ENCODE measurements around the gene MT1F.

Gene MT1F

DNA sequence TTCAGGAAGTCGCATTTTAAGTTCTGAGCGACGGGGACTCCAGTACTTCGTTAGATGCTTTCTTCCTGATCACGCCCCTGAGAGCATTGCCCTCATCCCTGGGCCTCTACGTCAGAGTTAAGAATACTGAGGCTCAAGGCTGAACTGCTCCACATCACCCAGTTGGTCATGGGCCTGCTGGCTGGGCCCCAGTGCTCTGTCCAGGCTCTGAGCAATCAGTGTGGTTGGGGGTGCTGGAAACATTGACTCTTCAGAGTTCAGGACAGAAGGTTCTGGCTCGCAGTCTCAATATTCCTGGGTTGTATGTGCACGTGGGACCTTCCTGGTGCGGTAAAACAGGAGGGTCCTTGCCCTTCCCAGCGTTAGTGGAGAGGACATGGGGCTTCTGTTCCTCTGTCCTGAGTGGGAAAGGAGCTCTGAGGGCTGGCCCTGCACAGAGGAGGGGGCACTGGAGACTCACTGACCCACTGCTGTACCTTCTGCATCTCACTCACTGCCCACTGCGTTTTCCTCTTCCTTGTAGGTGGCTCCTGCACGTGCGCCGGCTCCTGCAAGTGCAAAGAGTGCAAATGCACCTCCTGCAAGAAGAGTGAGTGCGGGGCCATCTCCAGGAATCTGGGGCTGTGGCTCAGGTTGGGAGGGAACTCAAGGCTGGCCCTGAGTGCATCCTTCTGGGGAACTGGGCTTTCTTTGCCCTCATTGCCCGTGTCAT lies 31.7 kb upstream of the MT1F start:
- no peak for DNase-seq (ENCODE audit: low spot score)

DNA sequence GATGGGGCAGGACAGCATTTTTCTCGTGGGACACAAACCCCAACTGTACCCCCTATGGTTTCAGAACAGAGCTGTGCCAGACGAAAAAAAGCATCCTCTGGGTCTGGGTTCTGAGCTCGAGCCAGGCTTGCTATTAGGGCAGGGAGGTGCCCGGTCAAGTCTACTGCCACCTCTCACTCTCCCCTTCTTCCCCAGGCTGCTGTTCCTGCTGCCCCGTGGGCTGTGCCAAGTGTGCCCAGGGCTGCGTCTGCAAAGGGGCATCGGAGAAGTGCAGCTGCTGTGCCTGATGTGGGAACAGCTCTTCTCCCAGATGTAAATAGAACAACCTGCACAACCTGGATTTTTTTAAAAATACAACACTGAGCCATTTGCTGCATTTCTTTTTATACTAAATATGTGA lies 31.1 kb upstream of the MT1F start:
- DNase-seq (ENCODE audit: low spot score): no peak

DNA sequence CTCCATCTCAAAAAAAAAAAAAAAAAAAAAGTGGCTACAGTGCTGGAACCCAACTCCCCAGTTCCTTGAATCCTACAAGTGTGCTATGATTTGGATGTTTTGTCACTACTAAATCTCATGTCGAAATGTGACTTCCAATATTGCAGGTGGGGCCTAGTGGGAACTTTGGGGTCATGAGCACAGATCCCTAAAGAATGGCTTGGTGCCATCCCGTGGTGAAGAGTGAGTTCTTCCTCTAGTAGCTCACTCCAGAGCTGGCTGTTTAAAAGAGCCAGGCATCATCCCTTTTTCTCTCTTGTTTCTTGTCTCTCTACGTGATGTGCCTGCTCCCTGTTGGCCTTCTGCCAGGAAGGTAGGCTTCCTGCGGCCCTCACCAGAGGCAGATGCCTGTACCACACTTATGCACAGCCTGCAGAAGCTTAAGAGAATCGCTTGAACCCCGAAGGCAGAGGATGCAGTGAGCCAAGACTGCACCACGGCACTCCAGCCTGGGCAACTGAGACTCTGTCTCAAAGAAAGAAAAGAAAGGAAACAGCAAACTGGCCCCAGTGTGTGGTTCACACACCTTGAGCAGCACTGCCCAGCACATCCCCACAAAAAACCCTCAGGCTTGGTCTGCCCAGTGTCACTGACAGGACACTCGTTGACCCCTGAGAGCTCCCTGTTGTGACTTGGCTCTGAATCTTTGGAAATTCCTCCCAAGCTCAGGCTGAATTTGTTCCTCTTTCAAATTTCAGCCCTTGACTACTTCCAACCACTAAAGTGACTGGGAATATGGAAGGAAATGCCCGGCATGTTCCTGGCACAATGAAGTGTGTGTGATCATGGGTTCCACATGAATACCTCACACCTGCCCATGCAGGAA lies 29.0 kb upstream of the MT1F start:
- DNase-seq (ENCODE audit: low spot score): no peak

DNA sequence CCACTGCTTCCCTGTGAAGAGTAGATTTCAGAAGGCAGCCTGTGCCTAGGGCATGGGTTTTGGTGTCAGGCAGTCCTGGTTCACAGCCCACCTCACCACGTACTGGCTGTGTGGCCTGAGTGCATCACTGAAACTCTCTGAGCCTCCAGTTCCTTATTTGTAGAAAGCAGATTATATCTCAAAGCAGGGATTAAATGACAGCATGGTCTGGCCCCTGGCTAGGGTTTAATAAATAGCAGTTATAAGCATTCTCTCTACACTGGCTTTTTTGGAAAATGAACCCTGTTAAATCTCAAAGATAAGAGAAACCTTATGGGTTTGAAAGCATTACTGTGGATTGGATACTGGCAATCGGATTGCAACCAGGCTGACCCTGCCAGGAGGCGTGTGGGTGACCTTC lies 28.2 kb upstream of the MT1F start:
- no peak for DNase-seq (ENCODE audit: low spot score)

DNA sequence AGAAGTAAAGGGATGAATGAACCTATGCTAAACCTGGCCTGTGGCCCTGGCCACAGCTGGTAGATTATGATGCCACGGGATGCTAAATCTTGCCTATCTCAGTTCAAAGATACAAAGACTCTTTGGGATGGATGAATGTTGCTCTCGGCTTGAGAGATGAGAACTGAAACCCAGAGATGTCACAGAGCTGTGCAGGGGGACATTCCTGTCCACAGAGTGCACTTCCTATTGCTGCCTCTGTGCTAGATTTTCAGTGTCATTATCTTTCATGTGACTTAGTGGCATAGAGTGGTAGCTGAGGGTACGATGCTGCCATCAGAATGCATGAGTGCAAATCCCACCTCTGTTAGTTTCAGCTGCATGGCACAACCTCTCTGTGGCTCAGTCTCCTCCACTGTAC lies 27.6 kb upstream of the MT1F start:
- peak; percentile 48 for DNase-seq (ENCODE audit: low spot score)

DNA sequence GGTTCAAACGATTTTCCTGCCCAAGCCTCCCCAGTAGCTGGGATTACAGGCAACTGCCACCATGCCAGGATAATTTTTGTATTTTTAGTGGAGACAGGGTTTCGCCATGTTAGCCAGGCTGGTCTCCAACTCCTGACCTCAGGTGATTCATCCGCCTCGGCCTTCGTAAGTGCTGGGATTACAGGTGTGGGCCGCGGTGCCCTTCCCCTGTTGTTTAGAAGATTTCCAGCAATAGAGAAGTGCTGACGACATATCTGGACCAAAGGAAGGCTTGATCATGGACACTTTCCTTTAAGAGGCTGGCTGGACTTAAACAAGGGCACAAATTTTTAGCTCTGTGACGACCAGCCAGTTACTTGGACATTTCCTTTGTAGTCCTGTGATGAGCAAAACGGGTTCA lies 26.6 kb upstream of the MT1F start:
- no peak for DNase-seq (ENCODE audit: low spot score)

DNA sequence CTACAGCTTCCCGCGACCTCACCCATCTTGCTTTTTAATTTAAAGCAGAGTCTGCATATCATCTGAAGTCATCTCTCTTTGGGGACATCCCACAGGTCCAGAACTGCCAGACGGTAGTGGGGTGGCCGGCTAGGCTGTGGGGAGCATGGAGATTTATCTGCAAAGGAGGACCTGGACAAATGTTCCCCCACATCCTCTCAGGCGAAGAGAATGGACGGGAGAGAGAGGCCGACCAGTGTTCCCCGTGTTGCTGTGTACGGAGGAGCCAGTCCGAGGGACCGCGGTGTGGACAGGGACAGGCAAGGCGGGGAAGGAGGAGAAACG lies 26.0 kb upstream of the MT1F start:
- DNase-seq (ENCODE audit: low spot score): no peak

DNA sequence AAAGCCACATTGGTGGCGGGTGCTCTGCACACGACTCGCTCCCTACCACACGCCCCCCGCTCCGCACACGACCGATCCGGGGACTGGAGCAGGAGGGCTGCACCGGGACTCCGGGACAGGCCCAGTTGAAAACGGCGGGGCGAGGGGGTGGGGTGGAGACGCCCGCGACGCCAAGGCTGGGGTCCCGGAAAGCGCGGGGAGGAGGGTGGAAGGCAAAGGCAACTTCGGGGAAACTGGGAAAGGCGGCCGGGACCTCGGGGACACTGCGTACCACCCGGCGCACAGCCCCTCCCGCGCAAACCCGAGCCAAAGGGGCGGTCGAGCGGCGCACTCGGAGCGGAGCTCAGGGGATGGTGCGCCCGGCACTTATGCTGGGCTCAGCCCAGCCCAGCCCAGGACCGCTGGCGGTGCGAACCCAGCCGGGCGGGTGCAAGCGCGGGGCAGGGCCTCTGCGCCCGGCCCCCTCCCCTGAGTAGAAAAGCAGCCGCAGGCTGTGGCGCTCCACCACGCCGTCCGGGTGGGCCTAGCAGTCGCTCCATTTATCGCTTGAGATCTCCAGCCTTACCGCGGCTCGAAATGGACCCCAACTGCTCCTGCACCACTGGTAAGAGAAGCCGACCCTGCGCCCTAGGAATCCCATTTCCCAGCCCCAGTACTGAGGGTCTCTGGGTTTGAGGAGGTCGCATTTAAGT lies 25.5 kb upstream of the MT1F start, which contains the start of gene MT1M:
Gene MT1M (plus strand): TSS at position 504 of the 692 bp plus-strand sequence. CDS start 73 bp downstream, at position 577.
- no peak for DNase-seq (ENCODE audit: low spot score)

DNA sequence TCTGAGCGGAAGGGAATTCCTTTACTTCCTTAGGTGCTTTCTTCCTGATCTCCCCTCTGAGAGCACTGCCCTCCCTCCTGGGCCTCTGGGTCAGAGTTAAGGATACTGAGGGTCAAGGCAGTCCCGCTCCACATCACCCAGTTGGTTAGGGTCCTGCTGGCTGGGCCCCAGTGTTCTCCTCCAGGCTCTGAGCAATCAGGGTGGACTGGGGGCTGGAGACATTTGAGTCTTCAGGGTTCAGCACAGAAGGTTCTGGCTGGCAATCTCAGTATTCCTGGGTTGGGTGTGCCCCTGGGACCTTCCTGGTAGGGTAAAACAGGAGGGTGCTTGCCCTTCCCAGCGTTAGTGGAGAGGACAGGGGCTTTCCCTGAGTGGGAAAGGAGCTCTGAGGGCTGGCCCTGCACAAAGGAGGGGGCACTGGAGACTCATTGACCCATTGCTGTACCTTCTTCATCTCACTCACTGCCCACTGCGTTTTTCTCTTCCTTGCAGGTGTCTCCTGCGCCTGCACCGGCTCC lies 24.9 kb upstream of the MT1F start:
- no peak for DNase-seq (ENCODE audit: low spot score)

DNA sequence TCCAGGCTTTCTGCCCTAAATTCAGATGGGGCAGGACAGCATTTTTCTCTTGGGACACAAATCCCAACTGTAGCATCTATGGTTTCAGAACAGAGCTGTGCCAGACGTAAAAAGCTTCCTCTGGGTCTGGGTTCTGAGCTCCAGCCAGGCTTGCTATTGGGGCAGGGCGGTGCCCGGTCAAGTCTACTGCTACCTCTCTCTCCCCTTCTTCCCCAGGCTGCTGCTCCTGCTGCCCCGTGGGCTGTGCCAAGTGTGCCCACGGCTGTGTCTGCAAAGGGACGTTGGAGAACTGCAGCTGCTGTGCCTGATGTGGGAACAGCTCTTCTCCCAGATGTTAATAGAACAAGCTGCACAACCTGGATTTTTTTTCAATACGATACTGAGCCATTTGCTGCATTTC lies 24.2 kb upstream of the MT1F start:
- no peak for DNase-seq (ENCODE audit: low spot score)

DNA sequence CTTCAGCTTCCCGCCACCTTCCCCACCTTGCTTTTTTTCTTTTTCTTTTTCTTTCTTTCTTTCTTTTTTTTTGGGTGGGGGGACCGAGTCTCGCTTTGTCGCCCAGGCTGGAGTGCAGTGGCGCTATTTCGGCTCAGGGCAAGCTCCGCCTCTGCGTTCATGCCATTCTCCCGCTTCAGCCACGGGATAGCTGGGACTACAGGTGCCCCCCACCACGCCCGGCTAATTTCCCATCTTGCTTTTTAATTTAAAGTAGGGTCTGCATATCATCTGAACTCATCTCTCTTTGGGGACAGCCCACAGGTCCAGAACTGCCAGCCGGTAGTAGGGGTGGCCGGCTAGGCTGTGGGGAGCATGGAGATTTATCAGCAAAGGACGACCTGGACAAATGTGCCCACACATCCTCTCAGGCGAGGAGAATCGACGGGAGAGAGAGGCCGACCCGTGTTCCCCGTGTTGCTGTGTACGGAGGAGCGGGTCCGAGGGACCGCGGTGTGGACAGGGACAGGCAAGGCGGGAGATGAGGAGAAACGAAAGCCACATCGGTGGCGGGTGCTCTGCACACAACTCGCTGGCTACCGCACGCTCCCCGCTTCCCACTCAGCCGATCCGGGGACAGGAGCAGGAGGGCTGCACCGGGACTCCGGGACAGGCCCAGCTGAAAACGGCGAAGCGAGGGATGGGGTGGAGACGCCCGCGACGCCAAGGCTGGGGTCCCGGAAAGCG lies 22.9 kb upstream of the MT1F start:
- DNase-seq (ENCODE audit: low spot score): no peak

DNA sequence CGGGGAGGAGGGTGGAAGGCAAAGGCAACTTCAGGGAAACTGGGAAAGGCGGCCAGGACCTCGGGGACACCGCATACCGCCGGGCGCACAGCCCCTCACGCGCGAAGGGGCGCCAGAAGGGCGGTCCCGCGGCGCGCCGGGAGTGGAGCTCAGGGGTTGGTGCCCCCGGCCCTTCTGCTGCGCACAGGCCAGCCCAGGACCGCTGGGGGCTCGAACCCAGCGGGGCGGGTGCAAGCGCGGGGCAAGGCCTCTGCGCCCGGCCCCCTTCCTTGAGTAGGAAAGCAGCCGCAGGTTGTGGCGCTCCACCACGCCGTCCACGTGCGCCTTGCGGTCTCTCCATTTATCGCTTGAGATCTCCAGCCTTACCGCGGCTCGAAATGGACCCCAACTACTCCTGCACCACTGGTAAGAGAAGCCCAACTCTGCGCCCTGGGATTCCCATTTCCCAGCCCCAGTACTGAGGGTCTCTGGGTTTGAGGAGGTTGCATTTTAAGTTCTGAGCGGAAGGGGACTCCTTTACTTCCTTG lies 22.3 kb upstream of the MT1F start:
- DNase-seq (ENCODE audit: low spot score): no peak

DNA sequence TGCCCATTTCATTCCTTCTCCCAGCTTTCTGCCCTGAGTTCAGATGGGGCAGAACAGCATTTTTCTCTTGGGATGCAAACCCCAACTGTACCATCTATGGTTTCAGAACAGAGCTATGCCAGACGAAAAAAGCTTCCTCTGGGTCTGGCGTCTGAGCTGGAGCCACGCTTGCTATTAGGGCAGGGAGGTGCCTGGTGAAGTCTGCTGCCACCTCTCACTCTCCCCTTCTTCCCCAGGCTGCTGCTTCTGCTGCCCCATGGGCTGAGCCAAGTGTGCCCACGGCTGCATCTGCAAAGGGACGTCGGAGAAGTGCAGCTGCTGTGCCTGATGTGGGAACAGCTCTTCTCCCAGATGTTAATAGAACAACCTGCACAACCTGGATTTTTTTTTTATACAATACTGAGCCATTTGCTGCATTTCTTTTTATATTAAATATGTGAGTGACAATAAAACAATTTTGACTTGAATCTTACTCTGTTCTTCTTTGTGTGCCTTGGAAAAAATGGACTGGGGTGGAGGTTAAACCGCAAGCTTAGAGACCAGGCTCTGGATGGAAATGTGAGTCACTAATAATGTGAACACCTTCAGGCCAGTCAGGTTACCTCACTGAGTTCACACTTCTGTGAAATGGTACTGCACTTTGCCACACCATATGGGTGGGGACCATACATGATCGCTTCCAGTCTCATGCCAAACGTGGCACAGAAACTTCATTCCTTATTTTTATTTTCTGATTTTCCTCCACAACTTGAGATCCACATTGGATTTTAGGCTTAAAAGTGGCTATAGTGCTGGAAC lies 20.9 kb upstream of the MT1F start:
- DNase-seq (ENCODE audit: low spot score): no peak

DNA sequence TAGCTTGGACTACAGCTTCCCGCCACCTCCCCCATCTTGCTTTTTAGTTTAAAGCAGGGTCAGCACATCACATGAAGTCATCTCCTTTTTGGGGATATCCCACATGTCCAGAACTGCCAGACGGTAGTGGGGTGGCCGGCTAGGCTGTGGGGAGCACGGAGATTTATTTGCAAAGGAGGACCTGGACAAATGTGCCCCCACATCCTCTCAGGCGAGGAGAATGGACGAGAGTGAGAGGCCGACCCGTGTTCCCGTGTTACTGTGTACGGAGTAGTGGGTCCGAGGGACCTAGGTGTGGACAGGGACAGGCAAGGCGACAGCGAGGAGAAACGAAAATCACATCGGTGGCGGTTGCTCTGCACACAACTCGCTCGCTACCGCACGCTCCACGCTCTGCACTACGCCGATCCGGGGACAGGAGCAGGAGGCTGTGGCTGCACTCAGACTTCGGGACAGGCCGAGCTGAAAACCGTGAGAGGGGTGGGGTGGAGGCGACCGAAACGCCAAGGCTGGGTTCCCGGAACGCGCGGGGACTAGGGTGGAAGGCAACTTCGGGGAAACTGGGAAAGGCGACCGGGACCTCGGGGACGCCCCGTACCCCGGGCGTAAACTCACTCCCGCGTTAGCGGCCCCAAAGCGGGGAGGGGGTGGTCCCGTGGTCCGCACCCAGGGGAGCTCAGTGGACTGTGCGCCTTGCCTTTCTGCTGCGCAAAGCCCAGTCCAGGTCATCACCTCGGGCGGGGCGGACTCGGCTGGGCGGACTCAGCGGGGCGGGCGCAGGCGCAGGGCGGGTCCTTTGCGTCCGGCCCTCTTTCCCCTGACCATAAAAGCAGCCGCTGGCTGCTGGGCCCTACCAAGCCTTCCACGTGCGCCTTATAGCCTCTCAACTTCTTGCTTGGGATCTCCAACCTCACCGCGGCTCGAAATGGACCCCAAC lies 19.7 kb upstream of the MT1F start, which contains the start of gene MT1A:
Gene MT1A (plus strand): TSS at position 853 of the 937 bp plus-strand sequence. CDS start 73 bp downstream, at position 926.
- DNase-seq (ENCODE audit: low spot score): no peak

DNA sequence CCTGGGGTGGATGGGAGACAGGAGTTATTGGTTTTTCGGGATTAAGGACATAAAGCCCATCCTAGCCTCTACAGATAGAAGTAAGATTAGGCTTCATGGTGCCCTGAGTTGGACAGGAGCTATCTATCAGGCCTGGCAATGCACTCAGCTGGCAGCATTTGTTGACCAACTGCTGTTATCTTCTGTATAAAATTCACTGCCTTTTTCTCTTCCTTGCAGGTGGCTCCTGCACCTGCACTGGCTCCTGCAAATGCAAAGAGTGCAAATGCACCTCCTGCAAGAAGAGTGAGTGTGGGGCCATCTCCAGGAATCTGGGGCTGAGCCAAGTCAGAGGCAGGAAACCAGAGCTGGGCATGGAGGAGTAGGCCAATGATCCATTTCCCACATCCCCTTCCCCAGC lies 18.7 kb upstream of the MT1F start:
- no peak for DNase-seq (ENCODE audit: low spot score)

DNA sequence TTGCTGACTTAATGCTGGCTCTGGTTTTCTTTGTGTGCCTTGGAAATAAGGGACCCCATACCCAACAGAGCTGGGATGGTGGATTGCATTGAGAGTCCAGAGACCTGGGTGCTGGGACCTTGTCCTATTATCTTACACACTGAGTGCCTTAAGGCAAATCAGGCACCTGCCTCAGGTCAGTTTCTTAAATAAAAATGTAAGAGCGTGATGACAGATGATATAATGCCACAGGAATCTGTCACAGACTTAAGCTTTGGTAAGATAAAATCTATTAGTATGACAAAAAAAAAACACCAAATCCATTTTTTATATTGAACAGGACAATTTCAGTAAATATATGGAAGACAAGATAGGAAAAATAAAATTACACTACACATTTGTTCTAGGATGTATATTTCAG lies 17.7 kb upstream of the MT1F start:
- no peak for DNase-seq (ENCODE audit: low spot score)

DNA sequence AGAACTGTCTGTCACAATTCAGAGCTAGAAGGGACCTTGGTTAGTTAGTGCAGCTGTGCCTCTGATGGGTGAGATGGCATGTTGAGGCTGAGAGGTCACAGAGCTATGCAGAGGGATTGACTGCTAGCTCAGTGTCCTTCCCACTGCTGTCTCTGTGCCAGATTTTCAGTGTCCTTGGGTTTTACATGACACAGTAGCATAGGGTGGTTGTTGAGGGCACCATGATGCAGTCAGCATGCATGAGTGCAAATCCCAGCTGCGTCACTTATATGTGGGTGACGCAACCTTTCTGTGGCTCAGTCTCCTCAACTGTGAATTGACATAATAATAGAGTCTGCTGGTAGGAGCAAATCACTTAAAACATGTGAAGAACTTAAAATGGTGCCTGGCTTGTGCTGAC lies 16.6 kb upstream of the MT1F start:
- DNase-seq (ENCODE audit: low spot score): no peak

DNA sequence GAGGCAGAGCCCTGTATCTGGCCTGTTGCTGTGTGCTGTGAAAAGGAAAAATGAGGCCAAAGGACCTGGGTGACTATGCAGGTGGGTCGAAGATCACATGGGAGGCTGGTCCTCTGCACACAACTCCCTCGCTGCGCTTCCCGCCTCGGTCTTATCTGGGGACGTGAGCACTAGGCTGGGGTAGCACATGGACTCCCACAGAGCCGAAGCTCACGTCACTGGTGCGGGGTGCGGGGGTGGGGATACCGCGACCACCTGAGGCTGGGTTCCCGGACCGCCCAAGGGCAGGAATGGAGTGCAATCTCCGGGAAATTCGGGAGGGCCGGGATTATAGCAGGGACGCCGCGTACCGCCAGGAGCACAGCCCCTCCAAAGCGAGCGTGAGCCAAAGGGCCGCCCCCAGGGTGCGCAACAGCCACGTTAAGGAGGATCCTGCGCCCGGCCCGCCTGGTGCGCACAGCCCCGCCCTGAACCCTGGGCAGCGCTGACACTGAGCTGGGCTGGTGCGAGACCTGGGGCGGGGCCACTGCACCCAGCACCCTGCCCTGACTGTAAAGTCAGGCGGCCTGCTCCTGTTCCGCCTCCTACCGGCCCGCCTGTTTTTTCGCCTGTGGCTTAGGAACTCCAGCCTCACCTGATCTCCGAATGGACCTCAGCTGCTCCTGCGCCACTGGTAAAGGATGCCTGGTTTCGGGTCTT lies 14.5 kb upstream of the MT1F start:
- DNase-seq (ENCODE audit: low spot score): no peak

DNA sequence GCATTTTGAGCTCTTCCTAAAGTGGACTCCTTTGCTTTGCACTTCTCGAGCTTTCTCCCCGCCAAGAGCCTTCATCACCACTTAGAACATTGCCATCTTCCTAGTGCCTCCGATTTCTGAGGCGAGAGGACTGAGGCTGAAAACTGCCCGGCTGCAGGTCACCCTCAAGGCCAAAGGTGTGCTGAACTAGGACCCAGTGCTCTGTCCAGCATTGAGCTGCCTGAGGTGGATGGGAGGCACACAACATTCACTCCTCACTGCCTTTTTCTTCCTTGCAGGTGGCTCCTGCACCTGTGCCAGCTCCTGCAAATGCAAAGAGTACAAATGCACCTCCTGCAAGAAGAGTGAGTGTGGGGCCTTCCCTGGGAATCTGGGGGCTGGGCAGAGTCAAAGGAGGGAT lies 13.9 kb upstream of the MT1F start:
- DNase-seq (ENCODE audit: low spot score): no peak

All from NAMALWA (cell line).